Activated CD4-positive, CD25-positive, alpha-beta regulatory T cell treated with anti-CD3 and anti-CD28 coated beads, Interleukin-2, amount 50 U/mL, for 72 hours (primary cell): ENCODE results near the gene PCP4.
"Not testable (repeated sequence)": the region's sequence is repeated elsewhere in the genome, so short reads cannot be mapped to it uniquely, and the experiment has no call there.

ENCODE experiments used
- DNase-seq: peaks from one replicate; pipeline ENCODE4 v3.0.0; 2021

Gene PCP4

DNA sequence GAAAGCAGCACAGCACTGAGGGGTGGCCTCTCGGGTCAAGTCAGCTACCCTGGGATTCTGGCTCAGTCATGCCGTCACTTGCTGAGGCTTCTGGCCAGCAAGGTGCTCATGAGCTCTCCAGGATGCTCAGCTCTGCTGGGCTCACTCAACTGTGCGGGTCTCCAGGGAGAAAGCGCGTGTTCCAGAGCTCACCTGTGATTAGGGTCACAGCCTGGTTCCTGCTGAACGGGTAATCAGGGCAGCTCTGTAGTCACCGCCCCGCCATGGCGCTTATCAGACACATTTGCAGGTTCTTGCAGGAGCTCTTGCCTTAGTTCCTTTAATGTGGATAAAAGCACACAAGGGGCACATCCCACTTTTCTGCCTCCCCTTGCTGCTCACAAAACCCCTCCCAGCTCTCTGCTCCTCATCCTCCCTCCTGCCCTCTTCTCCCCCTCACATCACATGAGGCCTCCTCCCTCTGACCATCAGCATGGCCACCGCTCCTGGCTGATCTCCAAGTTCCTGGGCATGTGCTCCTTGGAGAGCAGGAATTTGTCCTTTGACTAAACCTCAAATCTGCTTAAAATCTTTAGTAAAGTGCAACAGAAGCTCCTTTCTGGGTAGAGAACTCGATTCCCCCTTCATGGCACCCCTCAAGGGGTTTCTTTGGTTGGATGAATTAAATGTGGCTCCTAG, 2.0 kb downstream of the PCP4 start:
- DNase-seq = no peak

- no peak for DNase-seq
These were observed 6.4 kb downstream of the PCP4 start for GRCh38 chr21:39873687-39874086.

DNA sequence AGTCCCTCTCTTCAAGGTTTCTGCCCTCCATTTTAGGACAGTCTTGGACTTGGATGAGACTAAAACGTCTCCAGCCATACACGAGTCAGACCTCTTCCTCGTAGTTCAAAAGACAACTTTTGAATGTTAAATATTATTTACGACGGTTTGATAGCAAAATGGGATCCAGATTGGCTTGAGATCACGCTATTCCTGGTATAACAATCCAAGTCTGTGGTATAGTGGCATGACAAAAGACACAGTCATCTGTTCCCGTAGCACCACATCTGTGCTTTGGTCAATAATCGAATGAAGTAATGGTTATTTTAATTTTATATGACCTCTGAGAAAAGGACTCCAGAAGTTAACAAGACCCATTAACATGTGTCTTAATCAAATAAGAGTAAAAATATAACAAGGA, 7.0 kb downstream of the PCP4 start:
- no peak for DNase-seq

DNA sequence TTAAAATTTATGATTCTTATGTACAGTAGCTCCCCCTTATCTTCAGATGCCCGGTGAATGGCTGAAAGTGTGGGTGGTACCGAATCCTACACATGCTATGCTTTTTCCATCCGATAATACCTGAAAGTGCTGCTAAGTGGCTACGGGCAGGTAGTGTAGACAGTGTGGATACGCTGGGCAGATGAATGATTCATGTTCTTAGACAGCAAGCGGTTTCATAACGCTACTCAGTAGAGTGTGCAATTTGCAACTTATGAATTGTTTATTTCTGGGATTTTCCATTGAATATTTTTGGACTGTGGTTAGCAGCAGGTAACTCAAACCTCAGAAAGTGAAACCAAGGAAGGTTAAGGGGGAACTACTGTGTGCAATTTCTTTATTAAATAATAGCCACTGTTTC, 7.5 kb downstream of the PCP4 start:
- no peak for DNase-seq

- DNase-seq = no peak
These were observed 14.4 kb downstream of the PCP4 start for GRCh38 chr21:39881661-39882060.

GRCh38 chr21:39882151-39882838, 15.1 kb downstream of the PCP4 start:
- no peak for DNase-seq

GRCh38 chr21:39882839-39883195, 15.6 kb downstream of the PCP4 start:
- no peak for DNase-seq

DNA sequence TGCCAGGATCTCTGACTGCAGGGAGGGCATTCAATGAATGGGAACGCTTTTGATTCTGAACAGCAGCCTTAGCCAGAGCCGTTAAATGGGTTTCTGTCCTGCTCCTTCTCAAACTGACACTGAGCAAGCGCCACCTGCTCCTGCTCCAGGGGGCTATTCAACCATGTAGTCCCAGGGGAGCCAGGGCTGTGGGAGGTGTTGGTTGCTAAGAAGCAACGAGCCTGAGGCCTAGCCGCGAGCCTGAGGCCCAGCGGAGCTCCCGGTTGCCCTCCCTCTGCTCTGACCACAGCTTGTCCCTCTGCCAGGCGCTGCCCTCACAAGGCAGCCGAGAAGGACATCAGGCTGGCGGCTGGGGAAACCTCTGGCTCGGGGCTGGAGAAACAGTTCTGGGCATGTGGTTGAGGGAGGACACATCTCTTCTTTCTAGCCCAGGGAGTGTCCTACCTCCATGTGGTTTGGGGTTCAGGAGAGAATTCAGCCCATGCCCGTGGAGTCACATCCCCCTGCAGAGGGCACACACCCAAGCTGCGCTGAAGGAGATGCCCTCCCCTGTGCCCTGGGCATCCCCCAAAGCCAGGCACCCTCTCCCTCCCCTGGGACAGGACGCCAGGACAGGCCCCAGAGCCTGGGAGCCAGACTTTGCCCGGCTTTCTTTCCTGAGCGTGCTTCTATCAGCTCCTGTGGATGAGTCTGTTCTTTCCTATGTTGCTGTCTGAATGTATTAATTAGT, 18.0 kb downstream of the PCP4 start:
- DNase-seq = no peak

GRCh38 chr21:39888848-39889247, 21.6 kb downstream of the PCP4 start:
- DNase-seq = no peak

DNA sequence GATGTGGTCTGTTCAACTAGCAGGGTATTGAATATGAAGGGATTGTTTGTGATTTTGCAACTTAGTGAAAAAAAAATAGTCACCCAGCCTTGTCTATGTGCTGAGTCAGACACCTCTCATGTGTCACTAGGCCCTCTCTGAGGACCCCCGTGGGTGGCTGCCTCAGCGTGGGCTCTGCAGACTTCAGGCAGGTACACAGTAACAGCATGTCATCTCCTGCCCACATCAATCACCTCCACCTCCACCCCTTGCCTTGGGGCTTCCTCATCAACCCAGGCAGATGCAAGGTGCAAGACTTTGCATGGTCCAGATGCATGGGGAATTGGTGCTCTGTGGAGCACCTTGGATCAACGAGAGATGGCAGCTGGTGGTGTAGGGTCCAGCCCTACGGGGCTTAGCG, 23.9 kb downstream of the PCP4 start:
- DNase-seq = no peak

DNA sequence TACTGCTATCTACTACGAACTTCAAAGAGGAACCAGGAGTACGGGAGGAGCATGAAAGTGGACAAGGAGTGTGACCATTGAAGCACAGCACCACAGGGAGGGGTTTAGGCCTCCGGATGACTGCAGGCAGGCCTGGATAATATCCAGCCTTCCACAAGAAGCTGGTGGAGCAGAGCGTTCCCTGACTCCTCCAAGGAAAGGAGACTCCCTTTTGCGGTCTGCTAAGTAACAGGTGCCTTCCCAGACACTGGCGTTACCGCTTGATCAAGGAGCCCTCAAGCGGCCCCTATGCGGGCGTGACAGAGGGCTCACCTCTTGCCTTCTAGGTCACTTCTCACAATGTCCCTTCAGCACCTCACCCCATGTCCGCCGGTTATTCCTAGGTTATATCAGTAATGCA, 24.6 kb downstream of the PCP4 start:
- not testable (repeated sequence) for DNase-seq

DNA sequence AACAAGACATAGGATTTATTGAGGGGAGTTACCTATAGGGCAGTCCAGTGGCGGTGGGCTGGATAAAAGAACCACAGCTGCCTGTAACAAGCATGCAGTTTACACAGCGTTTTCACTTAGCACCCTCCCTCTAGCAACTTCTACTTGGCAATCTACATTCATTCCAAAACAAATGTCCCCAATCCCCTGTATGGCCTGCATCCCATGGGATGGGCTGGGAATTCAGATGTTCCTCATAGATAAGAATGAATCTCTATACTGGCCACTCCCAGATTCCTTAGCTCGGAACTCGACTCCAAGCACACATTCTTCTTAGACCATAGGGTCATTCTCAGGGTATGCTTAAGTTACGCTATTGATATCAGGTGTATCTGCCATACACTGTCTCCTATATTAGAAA, 33.3 kb downstream of the PCP4 start:
- no peak for DNase-seq

GRCh38 chr21:39900911-39901310, 33.7 kb downstream of the PCP4 start:
- DNase-seq = no peak

GRCh38 chr21:39902986-39903385, 35.7 kb downstream of the PCP4 start:
- no peak for DNase-seq

GRCh38 chr21:39904457-39904856, 37.2 kb downstream of the PCP4 start:
- no peak for DNase-seq

DNA sequence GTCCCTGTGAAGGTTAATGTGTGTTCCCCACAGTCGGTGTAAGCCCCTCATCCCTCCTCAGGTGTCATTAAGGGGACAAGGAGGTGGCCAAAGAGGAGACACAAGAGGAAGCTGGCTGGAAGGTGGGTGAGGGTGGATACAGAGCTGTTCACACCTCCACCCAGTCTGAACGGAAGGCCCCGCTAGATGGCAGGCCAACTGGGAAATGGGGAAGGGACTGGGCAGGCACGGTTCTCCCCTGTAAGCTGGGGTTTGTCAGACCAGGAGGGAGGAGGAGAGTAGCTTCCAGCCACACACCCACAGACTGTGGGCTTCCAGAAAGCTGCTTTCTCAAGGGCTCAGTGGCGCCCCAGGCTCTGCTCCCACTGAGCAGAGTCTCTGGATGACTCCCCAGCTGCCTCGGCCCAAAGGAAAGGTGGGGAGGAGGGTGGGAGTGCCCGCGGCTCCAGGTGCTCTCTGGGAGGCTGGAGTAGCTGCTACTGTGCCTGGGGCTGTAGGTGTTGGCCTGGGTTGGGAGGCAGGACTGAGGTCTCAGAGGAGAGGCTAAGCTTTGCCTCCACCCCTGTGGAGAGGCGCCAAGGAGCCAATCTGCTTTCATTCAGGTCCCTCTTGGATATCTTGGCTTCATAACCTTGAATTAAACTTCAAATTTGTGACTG, 41.2 kb downstream of the PCP4 start:
- no peak for DNase-seq

DNA sequence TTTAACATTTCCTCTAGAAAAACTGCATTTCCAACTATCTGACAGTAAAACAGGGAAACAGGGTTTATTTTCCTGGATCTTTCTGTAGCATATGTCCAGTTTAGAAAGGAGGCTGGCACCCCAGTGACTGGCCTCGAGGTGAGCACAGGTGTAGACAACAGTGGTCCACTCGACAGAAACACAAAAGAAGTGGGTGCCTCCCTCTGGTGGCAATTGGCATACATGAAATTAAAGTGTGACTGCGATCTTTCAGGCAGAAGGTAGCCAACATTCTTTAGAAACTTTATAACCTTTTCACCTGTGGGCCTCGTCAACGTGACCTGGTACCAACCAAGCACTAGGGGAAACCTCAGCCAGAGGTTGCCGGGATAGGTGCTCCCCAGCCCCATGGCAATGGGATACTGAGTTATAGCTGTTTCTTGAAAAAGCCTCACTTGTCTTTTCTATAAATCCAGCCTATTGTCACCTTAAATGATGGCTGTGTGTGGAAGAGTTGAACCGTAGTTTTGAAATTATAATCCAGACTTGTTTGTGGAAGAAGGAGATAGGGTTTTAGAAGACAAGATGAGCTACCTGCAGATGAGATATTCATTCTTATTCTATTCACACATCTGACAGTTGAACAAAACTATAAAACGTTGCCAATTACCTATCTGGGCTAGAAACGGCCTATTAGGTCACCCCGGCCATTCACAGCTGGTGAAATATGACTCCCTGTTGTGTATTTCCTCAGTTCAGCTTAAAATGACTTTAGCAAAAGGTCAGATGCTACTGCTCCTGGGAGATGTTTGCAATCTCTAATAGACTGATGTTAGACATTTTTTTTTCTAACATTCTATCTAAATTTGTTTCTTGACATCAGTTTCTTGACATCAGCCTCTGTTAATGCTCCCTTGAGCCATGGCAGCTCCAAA, 44.3 kb downstream of the PCP4 start:
- DNase-seq = no peak

- no peak for DNase-seq
These were observed 46.6 kb downstream of the PCP4 start for GRCh38 chr21:39913706-39914305.

DNA sequence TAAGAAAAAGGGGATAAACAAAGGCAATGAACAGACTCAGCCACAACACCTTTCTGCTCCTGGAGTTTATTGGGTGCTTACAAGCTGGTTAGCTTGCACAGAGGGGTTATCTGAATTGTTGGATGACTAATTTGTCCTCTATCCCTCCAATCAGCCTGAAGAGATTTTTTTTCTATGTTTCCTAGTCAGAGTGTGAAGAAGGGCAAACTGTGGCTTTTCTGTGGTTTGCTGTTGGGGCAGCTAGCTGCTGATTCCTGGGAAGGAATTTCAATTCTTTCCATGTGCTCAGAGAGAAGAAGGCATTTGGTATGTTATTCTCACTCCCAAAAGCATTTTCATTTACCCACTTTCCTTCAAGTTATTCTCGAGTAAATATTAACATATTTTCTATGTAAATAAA, 48.6 kb downstream of the PCP4 start:
- no peak for DNase-seq

GRCh38 chr21:39918558-39918957, 51.3 kb downstream of the PCP4 start:
- DNase-seq = no peak

DNA sequence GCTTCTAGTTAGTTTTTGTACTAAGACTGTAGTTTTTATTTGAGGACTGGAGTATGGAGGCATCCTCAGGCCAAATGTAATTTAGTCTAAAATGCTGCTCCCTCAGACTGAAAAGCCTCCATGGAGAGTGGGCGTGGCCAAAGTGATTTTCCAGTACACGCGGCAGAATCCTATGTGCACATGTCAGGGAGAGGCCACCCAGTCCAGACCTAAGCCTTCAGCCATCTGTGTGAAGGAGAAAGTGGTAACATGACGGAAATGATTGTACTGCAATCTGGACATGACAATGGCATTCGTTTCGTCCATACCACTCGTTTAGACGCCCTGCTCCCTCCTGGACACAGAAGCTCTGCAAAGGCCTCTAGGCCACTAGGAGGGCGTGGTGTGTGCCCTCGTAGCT, 56.2 kb downstream of the PCP4 start:
- no peak for DNase-seq
